Peyer's patch (tissue), 4 donors: ENCODE measurements around the gene MTHFSD.

ENCODE experiments used
- CTCF ChIP-seq, 6 experiments: fragments of 450-650 bp in 4 of 6; fragments of 200-600 bp in 2 of 6; sonication (generic) in 1 of 6; IDR thresholded peaks; one replicate each; pipeline ENCODE4 v1.5.1; 2017 to 2019; ENCODE audit warnings: antibody characterized with exemption in 6 of 6, mild to moderate bottlenecking in 3 of 6, moderate library complexity in 1 of 6
- POLR2A ChIP-seq, 2 donors: fragments of 450-650 bp; IDR thresholded peaks; one replicate each; pipeline ENCODE4 v1.5.1; 2017; ENCODE audit warnings: antibody characterized with exemption in 2 of 2, mild to moderate bottlenecking in 2 of 2, moderate library complexity in 2 of 2

GRCh38 chr16:86519649-86520316 lies 35.3 kb downstream of the MTHFSD start:
- peak; percentile 63 to 87 (median 78) for TF ChIP-seq CTCF (IDR thresholded peaks at IDR 0.05)
- TF ChIP-seq POLR2A (IDR thresholded peaks at IDR 0.05): peak in 1 of 2 donors; percentile 7
